IMR-90 (cell line): ENCODE results near the gene PSORS1C2. TPM values are rescaled to one million over a fixed set of nuclear protein-coding genes. Genes with fewer than 3 reads are reported as not detected.

Experiments
- ATAC-seq: fragments of 200-7000 bp; cut with Tn5 transposase; 2 replicates; pipeline ENCODE4 v1.9.1; 2020; ENCODE audit warnings: low read depth, mild to moderate bottlenecking, moderate library complexity
- BruUV-seq: library from RNA; stranded (reverse); fragments of 400-500 nt; replicated peaks from 2 replicates; lab custom pipeline; 2021; lab: Mats Ljungman, UMichigan
- CTCF ChIA-PET: fragments of 300-600 bp; formaldehyde crosslinking; extraction: SDS; loops from one replicate; lab custom pipeline; 2021; ENCODE audit warnings: antibody characterized with exemption; lab: Yijun Ruan, JAX
- POLR2A ChIA-PET: fragments of 300-600 bp; sonication (Branson Sonifier 250); formaldehyde crosslinking; loops from one replicate; lab custom pipeline; 2022; ENCODE audit warnings: antibody characterized with exemption; ENCODE audit not compliant: unreplicated experiment; lab: Charles Lee
- DNase-seq: peaks from one replicate; pipeline ENCODE4 v3.0.0; 2013
- H2AFZ ChIP-seq: replicated peaks from 2 replicates; pipeline ENCODE3; 2013; ENCODE audit warnings: low read length, mild to moderate bottlenecking; ENCODE audit not compliant: poor library complexity
- H2AK5ac ChIP-seq: 2 replicates; pipeline ENCODE4 v1.6.1; 2013; ENCODE audit warnings: low read depth, low read length, inconsistent platforms
- H2AK9ac ChIP-seq: replicated peaks from 2 replicates; pipeline ENCODE3; 2013; ENCODE audit warnings: mild to moderate bottlenecking, low read depth, low read length, moderate library complexity; ENCODE audit not compliant: poor library complexity
- H2BK120ac ChIP-seq: 2 replicates; pipeline ENCODE4 v1.6.1; 2013; ENCODE audit warnings: low read depth, low read length, inconsistent platforms
- H2BK15ac ChIP-seq: 3 replicates; pipeline ENCODE4 v1.6.1; 2013; ENCODE audit warnings: low read depth, low read length, inconsistent platforms
- H2BK20ac ChIP-seq: 2 replicates; pipeline ENCODE4 v1.6.1; 2013; ENCODE audit warnings: low read depth, mild to moderate bottlenecking, inconsistent platforms, low read length, moderate library complexity
- H2BK5ac ChIP-seq: 2 replicates; pipeline ENCODE4 v1.6.1; 2013; ENCODE audit warnings: mild to moderate bottlenecking, low read depth, low read length, inconsistent platforms; ENCODE audit not compliant: poor library complexity, severe bottlenecking
- H3K14ac ChIP-seq: replicated peaks from 2 replicates; pipeline ENCODE4 v1.6.1; 2013; ENCODE audit warnings: low read depth, low read length, inconsistent platforms
- H3K18ac ChIP-seq: 2 replicates; pipeline ENCODE4 v1.6.1; 2013; ENCODE audit warnings: low read depth, low read length, control low read depth
- H3K23ac ChIP-seq: 2 replicates; pipeline ENCODE4 v1.6.1; 2013; ENCODE audit warnings: low read depth, low read length, inconsistent platforms
- H3K27ac ChIP-seq: 2 replicates; pipeline ENCODE4 v1.5.1; 2013; ENCODE audit warnings: mild to moderate bottlenecking, control low read depth, low read length; ENCODE audit not compliant: insufficient read depth
- H3K27me3 ChIP-seq: 2 replicates; pipeline ENCODE4 v1.6.1; 2013; ENCODE audit warnings: low read length; ENCODE audit not compliant: control insufficient read depth, insufficient read depth
- H3K36me3 ChIP-seq: 2 replicates; pipeline ENCODE4 v1.6.1; 2013; ENCODE audit warnings: low read length, mixed read lengths; ENCODE audit not compliant: control insufficient read depth, insufficient read depth
- H3K4ac ChIP-seq: 2 replicates; pipeline ENCODE4 v1.6.1; 2013; ENCODE audit warnings: low read depth, low read length, inconsistent platforms
- H3K4me1 ChIP-seq: 2 replicates; pipeline ENCODE4 v1.6.1; 2013; ENCODE audit warnings: low read length, mixed read lengths; ENCODE audit not compliant: control insufficient read depth, insufficient read depth
- H3K4me2 ChIP-seq: 2 replicates; pipeline ENCODE4 v1.6.1; 2013; ENCODE audit warnings: low read depth, mild to moderate bottlenecking, control low read depth, low read length, moderate library complexity
- H3K4me3 ChIP-seq: 2 replicates; pipeline ENCODE4 v1.5.1; 2013; ENCODE audit warnings: low read depth, mild to moderate bottlenecking, control low read depth, low read length, moderate library complexity; ENCODE audit not compliant: insufficient read depth
- H3K56ac ChIP-seq: 2 replicates; pipeline ENCODE4 v1.6.1; 2013; ENCODE audit warnings: low read length, inconsistent platforms; ENCODE audit not compliant: insufficient read depth; ENCODE audit errors: extremely low read depth
- H3K79me1 ChIP-seq, 2 experiments: 2 replicates each; pipeline ENCODE4 v1.6.1; 2013; ENCODE audit warnings: low read length in 2 of 2, inconsistent platforms in 1 of 2, low read depth in 1 of 2
- H3K9ac ChIP-seq: 2 replicates; pipeline ENCODE4 v1.6.1; 2013; ENCODE audit warnings: low read depth, low read length, control low read depth
- H3K9me1 ChIP-seq: 2 replicates; pipeline ENCODE4 v1.6.1; 2013; ENCODE audit warnings: low read length, inconsistent platforms; ENCODE audit not compliant: insufficient read depth
- H3K9me3 ChIP-seq: 2 replicates; pipeline ENCODE4 v1.6.1; 2013; ENCODE audit warnings: low read length; ENCODE audit not compliant: control insufficient read depth, insufficient read depth
- H4K20me1 ChIP-seq: 2 replicates; pipeline ENCODE4 v1.6.1; 2013; ENCODE audit warnings: low read length, inconsistent platforms; ENCODE audit not compliant: insufficient read depth
- H4K5ac ChIP-seq: 2 replicates; pipeline ENCODE4 v1.6.1; 2013; ENCODE audit warnings: mild to moderate bottlenecking, low read depth, low read length, control low read depth
- H4K8ac ChIP-seq, 2 experiments: 2 replicates each; pipeline ENCODE4 v1.6.1; 2013; ENCODE audit warnings: low read depth in 2 of 2, low read length in 2 of 2, control low read depth in 1 of 2, inconsistent platforms in 1 of 2
- H4K91ac ChIP-seq: 2 replicates; pipeline ENCODE4 v1.6.1; 2013; ENCODE audit warnings: low read depth, low read length, inconsistent platforms; ENCODE audit not compliant: insufficient read depth
- BHLHE40 ChIP-seq: fragments of 150-350 bp; IDR thresholded peaks from 2 replicates; pipeline ENCODE4 v1.6.1; 2016; ENCODE audit warnings: mild to moderate bottlenecking, low read depth, low read length
- CEBPB ChIP-seq: IDR thresholded peaks from 2 replicates; pipeline ENCODE4 v1.6.1; 2012; ENCODE audit warnings: low read depth, low read length, improper control_type of control experiment
- CHD1 ChIP-seq: IDR thresholded peaks from 2 replicates; pipeline ENCODE4 v1.6.1; 2012; ENCODE audit warnings: low read depth, low read length, improper control_type of control experiment
- CTCF ChIP-seq: conservative IDR thresholded peaks from 2 replicates; pipeline ENCODE4 v1.5.1; 2012; ENCODE audit warnings: mild to moderate bottlenecking, low read depth, low read length, improper control_type of control experiment
- ELK1 ChIP-seq: fragments of 150-350 bp; IDR thresholded peaks from 2 replicates; pipeline ENCODE4 v1.6.1; 2016; ENCODE audit warnings: low read depth, mild to moderate bottlenecking, low read length, moderate library complexity, borderline replicate concordance
- FOS ChIP-seq: fragments of 150-350 bp; IDR thresholded peaks from 2 replicates; pipeline ENCODE4 v1.6.1; 2016; ENCODE audit warnings: low read depth, low read length
- MAFK ChIP-seq: IDR thresholded peaks from 2 replicates; pipeline ENCODE4 v1.6.1; 2012; ENCODE audit warnings: low read depth, low read length, improper control_type of control experiment
- MAZ ChIP-seq: IDR thresholded peaks from 2 replicates; pipeline ENCODE4 v1.6.1; 2012; ENCODE audit warnings: low read depth, mild to moderate bottlenecking, low read length, improper control_type of control experiment, moderate library complexity, borderline replicate concordance
- MXI1 ChIP-seq: IDR thresholded peaks from 2 replicates; pipeline ENCODE4 v1.6.1; 2012; ENCODE audit warnings: low read depth, mild to moderate bottlenecking, low read length, moderate library complexity, borderline replicate concordance
- NFE2L2 ChIP-seq: fragments of 150-350 bp; IDR thresholded peaks from 2 replicates; pipeline ENCODE4 v1.6.1; 2016; ENCODE audit warnings: low read depth, mild to moderate bottlenecking, low read length
- POLR2A ChIP-seq: IDR thresholded peaks from 2 replicates; pipeline ENCODE4 v1.6.1; 2012; ENCODE audit warnings: mild to moderate bottlenecking, low read depth, low read length
- RAD21 ChIP-seq: IDR thresholded peaks from 2 replicates; pipeline ENCODE4 v1.6.1; 2012; ENCODE audit warnings: low read length, improper control_type of control experiment
- RCOR1 ChIP-seq: IDR thresholded peaks from 2 replicates; pipeline ENCODE4 v1.6.1; 2012; ENCODE audit warnings: mild to moderate bottlenecking, low read length, improper control_type of control experiment; ENCODE audit not compliant: insufficient replicate concordance
- RFX5 ChIP-seq: IDR thresholded peaks from 2 replicates; pipeline ENCODE4 v1.8.0; 2012; ENCODE audit warnings: low read depth, mild to moderate bottlenecking, low read length, moderate library complexity
- SMC3 ChIP-seq: fragments of 150-350 bp; IDR thresholded peaks from 2 replicates; pipeline ENCODE4 v1.6.1; 2016; ENCODE audit warnings: low read depth, mild to moderate bottlenecking, antibody characterized with exemption, low read length, moderate library complexity
- USF2 ChIP-seq: fragments of 150-350 bp; IDR thresholded peaks from 2 replicates; pipeline ENCODE4 v1.6.1; 2017; ENCODE audit warnings: mild to moderate bottlenecking, antibody characterized with exemption, low read length, low read depth
- whole genome bisulfite sequencing, 2 experiments: methylation state at CpG; one replicate each; pipeline versions ENCODE4 v1.1.5 to v1.1.7; 2013; ENCODE audit warnings: missing lambda C conversion rate in 2 of 2; ENCODE audit not compliant: insufficient read length in 1 of 2; ENCODE audit errors: extremely low coverage in 2 of 2; 5-methylcytosine and 5-hydroxymethylcytosine counted together
- dilution Hi-C: fragments of 300-500 bp; cut with HindIII; formaldehyde crosslinking; loops from one replicate; pipeline ENCODE4 v1.14.3; 2018; ENCODE audit warnings: low sequenced_read_pairs; ENCODE audit not compliant: unreplicated experiment
- in situ Hi-C: fragments of 300-500 bp; cut with MboI; formaldehyde crosslinking; loops from 3 replicates; pipeline ENCODE4 v1.14.3; 2019; ENCODE audit warnings: low sequenced_read_pairs, inconsistent platforms, mixed read lengths
- intact Hi-C: fragments of 100-400 bp; cut with micrococcal nuclease; formaldehyde crosslinking; loops from 2 replicates; pipeline ENCODE4 v1.10.0; 2022
- polyA plus RNA-seq, 3 experiments: library from polyadenylated mRNA; depleted of rRNA; stranded (reverse); fragments of >200 nt; gene quantifications; 2 replicates each; pipeline ENCODE4 v1.2.3, GENCODE V29; 2012; ENCODE audit warnings: low replicate concordance in 1 of 3
- total RNA-seq: library from RNA; depleted of rRNA; stranded (reverse); fragments of >200 nt; gene quantifications from 2 replicates; pipeline ENCODE4 v1.2.3, GENCODE V29; 2012

Gene PSORS1C2
- total and polyA plus RNA-seq, 2 of the 4 experiments (the other 2 are of a cell fraction), result not detected

GRCh38 chr6:31173406-31173805 is 34.5 kb upstream of the PSORS1C2 start:
- ChIA-PET CTCF (no interaction called here), POLR2A (no interaction called here)
- no peak overlapping the region for H4K8ac ChIP-seq

More at GRCh38 chr6:31173406-31173805, 34.5 kb upstream of the PSORS1C2 start:
- Histone ChIP-seq H3K14ac (no peak overlapping the region), H3K9me1 (peaks cover 9% of the 10 kb centered on the region; the same call in 1 of the 2 replicates), H3K56ac (no peak overlapping the region), H3K27me3 (no peaks in the 10 kb centered on the region), H3K23ac (no peak overlapping the region), H2BK5ac (no peak overlapping the region), H2BK20ac (no peak overlapping the region), H3K79me1 (no peaks in the 10 kb centered on the region), H3K9ac (no peak overlapping the region), H4K91ac (no peak overlapping the region), H2AK5ac (no peak overlapping the region), H3K27ac (no peak overlapping the region), H3K4me2 (no peak overlapping the region), H2AFZ (peak overlapping the region; percentile 28), H2AK9ac (peak overlapping the region; percentile 1), H3K4me3 (no peak overlapping the region), H4K20me1 (no peaks in the 10 kb centered on the region), H3K4me1 (peaks cover 7% of the 10 kb centered on the region; the same call in 1 of the 2 replicates), H2BK15ac (no peak overlapping the region), H4K5ac (peak overlapping the region; percentile 36; the same call in 1 of the 2 replicates), H3K4ac (no peak overlapping the region), H2BK120ac (no peak overlapping the region), H3K36me3 (no peaks in the 10 kb centered on the region), H3K9me3 (no peaks in the 10 kb centered on the region), H3K18ac (no peak overlapping the region)
- TF ChIP-seq BHLHE40 (no peak), FOS (no peak), NFE2L2 (no peak), MXI1 (no peak), POLR2A (no peak), CTCF (no peak), MAFK (no peak), RFX5 (no peak), MAZ (no peak), CEBPB (no peak), RCOR1 (no peak), ELK1 (no peak), CHD1 (no peak), SMC3 (no peak), RAD21 (no peak), USF2 (no peak)
- BruUV-seq, result no TSS peak
- 0% methylated on average over 1 of the region's 3 CpGs; no CpG with 5 or more reads in 1 of the 2 experiments for WGBS, 2 experiments
- DNase-seq (no peak), ATAC-seq (no peak)
- in situ Hi-C loops (no loop called here), dilution Hi-C loops (no loop called here), intact Hi-C loops (no loop called here)
